DND-41 (cell line): ENCODE results near the gene GIPC1.

Experiments
- EZH2 ChIP-seq: IDR thresholded peaks from 3 replicates; pipeline ENCODE4 v1.6.1; 2012; ENCODE audit warnings: borderline replicate concordance, low read depth, mild to moderate bottlenecking, moderate library complexity, low read length, inconsistent platforms; ENCODE audit not compliant: severe bottlenecking
- TF ChIP-seq, protein P1 (sequence below): IDR thresholded peaks from 2 replicates; pipeline ENCODE4 v1.5.1; 2012; ENCODE audit warnings: borderline replicate concordance, low read length, moderate library complexity, mild to moderate bottlenecking; ENCODE audit not compliant: poor library complexity, severe bottlenecking; ENCODE audit errors: extremely low read depth

DNA sequence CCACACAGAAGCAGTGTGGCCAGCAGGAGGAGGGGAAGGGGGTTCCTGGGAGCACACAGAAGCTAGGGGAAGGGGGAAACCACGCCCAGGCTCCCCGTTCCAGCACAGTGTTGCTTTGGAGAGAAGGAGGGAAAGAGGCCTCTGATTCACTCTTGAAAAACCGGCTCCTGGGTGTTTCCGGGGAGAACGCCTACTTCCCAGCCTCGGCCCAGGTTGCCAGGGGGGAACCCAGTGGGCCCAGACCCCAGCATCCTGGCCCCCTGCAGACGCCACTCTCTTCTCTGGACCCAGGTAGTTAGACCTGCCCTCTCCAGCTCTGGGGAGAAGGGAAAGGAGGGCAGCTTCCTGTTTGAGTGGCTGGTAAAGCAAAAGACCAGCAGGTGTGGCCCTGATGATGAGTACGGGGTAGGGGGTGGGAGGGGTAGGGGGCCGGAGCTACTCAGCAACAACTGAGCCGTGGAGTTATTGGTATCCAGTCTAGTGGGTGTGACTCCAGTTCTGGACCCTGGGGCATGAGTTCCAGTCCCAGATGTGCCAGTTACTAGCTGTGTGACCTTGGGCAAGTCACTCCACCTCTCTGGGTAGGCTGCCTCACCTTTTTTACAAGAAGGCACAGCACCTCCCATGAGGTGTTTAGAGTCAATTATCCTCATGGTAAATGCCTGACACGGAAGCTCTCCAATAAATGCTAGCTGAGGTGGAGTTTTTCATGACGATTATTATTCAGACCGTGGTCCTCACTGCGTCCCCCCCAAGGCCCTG is 836 bp downstream of the GIPC1 start:
- TF ChIP-seq, protein P1, sequence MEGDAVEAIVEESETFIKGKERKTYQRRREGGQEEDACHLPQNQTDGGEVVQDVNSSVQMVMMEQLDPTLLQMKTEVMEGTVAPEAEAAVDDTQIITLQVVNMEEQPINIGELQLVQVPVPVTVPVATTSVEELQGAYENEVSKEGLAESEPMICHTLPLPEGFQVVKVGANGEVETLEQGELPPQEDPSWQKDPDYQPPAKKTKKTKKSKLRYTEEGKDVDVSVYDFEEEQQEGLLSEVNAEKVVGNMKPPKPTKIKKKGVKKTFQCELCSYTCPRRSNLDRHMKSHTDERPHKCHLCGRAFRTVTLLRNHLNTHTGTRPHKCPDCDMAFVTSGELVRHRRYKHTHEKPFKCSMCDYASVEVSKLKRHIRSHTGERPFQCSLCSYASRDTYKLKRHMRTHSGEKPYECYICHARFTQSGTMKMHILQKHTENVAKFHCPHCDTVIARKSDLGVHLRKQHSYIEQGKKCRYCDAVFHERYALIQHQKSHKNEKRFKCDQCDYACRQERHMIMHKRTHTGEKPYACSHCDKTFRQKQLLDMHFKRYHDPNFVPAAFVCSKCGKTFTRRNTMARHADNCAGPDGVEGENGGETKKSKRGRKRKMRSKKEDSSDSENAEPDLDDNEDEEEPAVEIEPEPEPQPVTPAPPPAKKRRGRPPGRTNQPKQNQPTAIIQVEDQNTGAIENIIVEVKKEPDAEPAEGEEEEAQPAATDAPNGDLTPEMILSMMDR: no peak
- TF ChIP-seq EZH2: no peak
